CD4-positive, alpha-beta T cell treated with Interleukin-1 beta for 1 hour (primary cell): ENCODE measurements around the gene LTA4H.

Experiments used
- DNase-seq, 2 donors: peaks; one replicate each; pipeline ENCODE4 v3.0.0-alpha.2; 2020 to 2022

The LTA4H gene

DNA sequence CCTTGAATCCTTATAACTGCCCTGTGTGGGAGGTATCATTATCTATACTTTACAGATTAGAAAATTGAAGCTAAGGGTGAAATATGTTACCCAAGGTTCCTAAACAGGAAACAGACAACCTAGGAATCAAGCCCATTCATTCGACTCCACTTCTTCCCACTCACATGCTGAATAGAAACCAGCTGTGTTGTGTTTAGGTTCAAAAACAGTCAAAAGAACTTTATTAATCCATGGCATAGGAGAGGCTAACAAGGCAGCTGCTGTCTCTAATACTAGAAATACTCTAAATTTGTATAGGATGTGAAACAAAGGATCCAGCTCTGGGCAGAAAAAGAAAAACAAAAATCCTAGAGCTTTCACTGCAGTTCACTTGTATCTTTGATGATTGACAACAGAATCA lies 82.4 kb downstream of the LTA4H start:
- no peak for DNase-seq

- DNase-seq, result no peak
Measured at GRCh38 chr12:95951515-95951914, 83.9 kb downstream of the LTA4H start.
